Fibroblast of the aortic adventitia (primary cell): ENCODE results near the gene FAM20C. TPM values are rescaled to one million over a fixed set of nuclear protein-coding genes. Genes with fewer than 3 reads are reported as not detected.
"Not testable (repeated sequence)": the region's sequence is repeated elsewhere in the genome, so short reads cannot be mapped to it uniquely, and the experiment has no call there.

Source experiments
- DNase-seq: peaks from one replicate; pipeline ENCODE4 v3.0.0-alpha.2; 2010; ENCODE audit warnings: low read depth
- H3K4me3 ChIP-seq: 2 replicates; pipeline ENCODE4 v1.5.1; 2011; ENCODE audit warnings: low read depth, mild to moderate bottlenecking, control low read depth, low read length, moderate library complexity
- CTCF ChIP-seq: IDR thresholded peaks from 2 replicates; pipeline ENCODE4 v1.5.1; 2011; ENCODE audit warnings: mild to moderate bottlenecking, low read length, control low read depth, inconsistent platforms; ENCODE audit not compliant: insufficient read depth
- total RNA-seq: library from RNA; depleted of rRNA; stranded (reverse); fragments of >200 nt; gene quantifications from 2 replicates; pipeline ENCODE4 v1.2.3, GENCODE V29; 2012; ENCODE audit warnings: low replicate concordance

FAM20C gene
- total RNA-seq, 1 donor: 55.5 TPM

GRCh38 chr7:240887-241421 lies 48.6 kb downstream of the FAM20C start:
- no peak for TF ChIP-seq CTCF
- H3K4me3 ChIP-seq: no peak overlapping the region
- no peak for DNase-seq

- H3K4me3 ChIP-seq: no peak overlapping the region
- DNase-seq: no peak
- TF ChIP-seq CTCF: no peak
These were observed 49.1 kb downstream of the FAM20C start for GRCh38 chr7:241513-241912.

- DNase-seq, H3K4me3 ChIP-seq: not testable (repeated sequence)
These were observed 50.6 kb downstream of the FAM20C start for GRCh38 chr7:242826-243579.

- not testable (repeated sequence) for H3K4me3 ChIP-seq, DNase-seq
These were observed 51.2 kb downstream of the FAM20C start for GRCh38 chr7:243580-243978.

- DNase-seq: no peak
- no peak overlapping the region for H3K4me3 ChIP-seq
- no peak for TF ChIP-seq CTCF
These were observed 52.6 kb downstream of the FAM20C start for GRCh38 chr7:244974-245373.

GRCh38 chr7:245574-246295 lies 53.4 kb downstream of the FAM20C start:
- DNase-seq: no peak
- no peak overlapping the region for H3K4me3 ChIP-seq
- TF ChIP-seq CTCF: no peak

- DNase-seq: no peak
- no peak for TF ChIP-seq CTCF
- H3K4me3 ChIP-seq: no peak overlapping the region
These were observed 54.1 kb downstream of the FAM20C start for GRCh38 chr7:246451-246850.
